HG03571 (cell line): ENCODE data around the gene ZNF750.
"Not testable (repeated sequence)": the region's sequence is repeated elsewhere in the genome, so short reads cannot be mapped to it uniquely, and the experiment has no call there.

ENCODE experiments used
- ATAC-seq: cut with Tn5 transposase; IDR thresholded peaks from one replicate; pipeline ENCODE4 v1.9.1; 2021; ENCODE audit not compliant: unreplicated experiment

The ZNF750 gene

DNA sequence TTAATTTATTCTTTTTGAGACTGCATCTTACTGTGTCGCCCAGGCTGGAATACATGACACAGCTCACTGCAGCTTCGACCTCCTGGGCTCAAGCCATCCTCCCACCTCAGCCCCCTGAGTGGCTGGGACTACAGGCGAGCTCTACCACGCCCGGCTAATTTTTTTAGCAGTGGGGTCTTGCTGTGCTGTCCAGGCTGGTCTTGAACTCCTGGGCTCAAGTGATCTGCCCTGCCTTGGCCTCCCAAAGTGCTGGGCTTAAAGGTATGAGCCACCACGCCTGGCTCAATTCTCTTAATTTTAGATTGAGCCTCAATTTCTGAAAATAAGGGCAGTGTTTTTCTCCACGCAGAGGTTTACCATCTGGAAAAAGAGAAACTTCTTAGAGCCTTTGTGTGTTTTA lies 41.1 kb downstream of the ZNF750 start:
- ATAC-seq, result no peak

DNA sequence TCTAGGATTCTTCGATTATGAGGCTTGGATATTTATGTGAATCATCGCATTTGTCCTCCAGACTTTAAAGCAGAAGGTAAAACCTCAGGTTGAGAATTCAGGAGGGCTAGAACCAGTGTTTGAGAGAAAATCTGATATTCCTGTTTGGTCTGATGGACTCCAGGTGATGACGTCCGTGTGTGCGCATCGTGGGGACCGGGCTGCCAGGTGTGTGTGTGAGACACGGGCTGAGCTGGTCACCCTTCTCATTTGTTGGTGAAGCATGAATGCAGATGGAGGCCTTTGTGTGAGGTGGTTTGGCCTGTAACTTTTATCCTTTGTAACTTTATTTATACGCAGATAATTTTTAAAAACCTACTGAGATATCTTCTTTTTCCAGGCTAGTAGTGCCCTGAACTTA lies 42.8 kb downstream of the ZNF750 start:
- ATAC-seq, result no peak

DNA sequence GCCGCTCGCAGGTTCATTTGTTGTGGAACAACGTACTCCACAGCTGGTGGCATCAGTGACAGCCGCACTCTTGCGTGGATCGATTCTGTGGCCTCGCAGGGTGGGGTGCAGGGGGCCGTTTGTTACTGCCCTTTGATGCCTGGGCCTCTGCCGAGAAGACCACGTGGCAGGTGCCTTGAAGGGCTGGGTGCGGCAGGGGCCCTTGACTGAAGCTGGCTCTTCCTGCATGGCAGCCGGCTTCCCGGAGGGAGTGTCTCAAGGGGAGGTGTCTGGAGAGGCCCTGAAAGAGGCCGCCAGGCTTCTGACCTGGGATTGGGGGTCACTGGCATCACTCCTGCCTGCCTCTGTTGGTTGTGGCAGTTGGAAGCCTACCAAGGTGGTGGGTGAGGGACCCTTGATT lies 44.2 kb downstream of the ZNF750 start:
- no peak for ATAC-seq

- ATAC-seq, result no peak
These were observed 44.9 kb downstream of the ZNF750 start for GRCh38 chr17:82794781-82795482.

DNA sequence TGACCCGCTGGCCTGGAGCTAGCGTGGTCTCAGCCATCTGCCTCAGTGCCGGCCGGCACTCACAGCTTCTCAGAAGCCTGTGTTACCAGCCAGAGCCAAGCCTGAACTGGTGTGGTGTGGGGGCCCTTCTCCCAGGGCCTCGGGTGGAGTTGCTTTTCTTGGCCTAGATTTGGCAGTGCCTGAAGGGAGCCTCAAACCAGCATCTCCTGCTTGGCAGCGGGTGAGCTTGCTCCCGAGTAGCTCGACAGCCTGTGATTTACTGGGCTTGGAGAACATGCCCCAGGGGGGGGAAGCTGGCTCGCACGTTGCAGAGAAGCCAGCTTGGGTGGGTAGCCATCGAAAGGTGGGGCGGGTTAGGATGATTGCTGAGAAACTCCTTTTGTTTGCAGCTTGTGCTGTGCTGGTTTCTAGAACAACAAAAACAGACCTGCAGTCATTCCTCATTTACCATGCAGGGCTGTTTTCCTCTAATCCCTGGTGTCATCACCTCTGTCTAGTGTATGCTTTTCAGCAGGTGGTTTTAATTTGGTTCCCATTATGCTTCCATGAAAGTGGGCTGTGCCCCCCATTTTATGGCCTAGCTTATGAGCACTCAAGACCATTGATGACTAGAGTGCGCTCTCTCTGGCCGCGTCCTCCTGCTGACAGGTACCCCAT lies 45.7 kb downstream of the ZNF750 start:
- no peak for ATAC-seq

GRCh38 chr17:82791532-82791931 lies 48.3 kb downstream of the ZNF750 start:
- no peak for ATAC-seq

- no peak for ATAC-seq
These were observed 49.4 kb downstream of the ZNF750 start for GRCh38 chr17:82790391-82790790.

DNA sequence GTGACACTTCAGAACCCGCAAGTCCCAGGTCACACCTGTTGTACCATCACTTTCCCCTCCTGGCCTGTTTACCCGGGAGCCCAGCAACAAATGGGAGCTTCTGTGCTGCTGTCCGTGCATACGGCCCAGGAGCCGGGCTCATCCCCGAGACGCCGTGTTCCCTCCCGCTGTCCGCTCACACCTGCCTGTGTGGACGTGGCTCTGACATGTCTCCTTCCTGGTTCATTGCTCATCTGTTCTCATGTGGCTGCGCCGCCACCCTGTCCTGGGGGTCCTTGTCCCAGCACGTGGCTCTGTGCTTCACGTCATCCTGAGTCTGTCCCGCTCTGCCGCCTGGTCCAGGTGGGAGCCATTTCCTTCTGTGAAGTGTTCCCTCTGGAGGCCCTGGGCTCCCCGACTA lies 50.0 kb downstream of the ZNF750 start:
- no peak for ATAC-seq

DNA sequence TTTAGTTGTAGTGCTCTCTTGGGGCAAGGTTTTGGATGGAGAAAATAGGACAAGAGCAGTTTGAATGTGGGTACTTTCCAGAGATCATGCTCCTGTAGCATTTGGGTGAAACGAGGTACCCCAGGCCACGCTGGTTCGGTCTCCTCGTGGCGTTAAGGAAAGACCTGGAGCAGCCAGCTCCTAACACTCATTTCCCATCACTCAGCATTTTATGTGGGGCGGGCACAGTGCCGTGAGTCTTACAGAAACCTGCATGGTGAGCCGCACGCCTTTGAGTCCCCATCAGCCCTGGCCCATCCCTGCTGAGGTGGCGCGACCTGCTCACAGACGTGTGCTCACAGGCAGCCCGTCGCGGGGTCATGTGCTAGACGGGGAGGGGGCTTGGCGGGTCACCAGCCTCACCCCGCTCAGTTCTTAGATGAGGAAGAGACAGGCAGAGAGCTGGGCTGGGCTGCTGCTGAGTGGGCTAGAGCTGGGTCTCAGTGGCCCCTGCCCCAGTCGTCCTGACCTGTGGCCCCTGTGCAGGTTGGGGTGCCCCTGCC lies 50.7 kb downstream of the ZNF750 start:
- ATAC-seq, result no peak

GRCh38 chr17:82788206-82789001 lies 51.4 kb downstream of the ZNF750 start:
- no peak for ATAC-seq

GRCh38 chr17:82787081-82787848 lies 52.6 kb downstream of the ZNF750 start:
- no peak for ATAC-seq

DNA sequence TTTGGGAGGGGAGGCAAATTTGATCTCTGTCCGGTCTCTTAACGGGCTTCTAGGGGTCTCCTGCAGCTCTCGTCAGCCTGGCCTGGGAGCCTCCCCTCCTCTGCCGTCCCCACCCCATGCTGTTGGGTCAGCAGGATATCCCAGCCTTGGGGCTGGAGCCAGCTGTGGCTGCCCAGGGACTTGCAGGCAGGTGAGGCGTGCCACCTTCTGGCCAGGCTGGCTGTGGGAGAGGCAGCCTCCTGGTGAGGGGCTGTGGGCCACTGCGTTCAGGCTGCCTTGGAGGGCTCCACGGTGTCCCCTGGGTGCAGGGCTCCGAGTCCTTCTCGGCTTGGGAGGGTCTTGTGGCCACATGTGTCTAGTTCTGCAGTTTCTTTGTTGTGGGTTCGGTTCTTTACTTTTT lies 53.4 kb downstream of the ZNF750 start:
- no peak for ATAC-seq

DNA sequence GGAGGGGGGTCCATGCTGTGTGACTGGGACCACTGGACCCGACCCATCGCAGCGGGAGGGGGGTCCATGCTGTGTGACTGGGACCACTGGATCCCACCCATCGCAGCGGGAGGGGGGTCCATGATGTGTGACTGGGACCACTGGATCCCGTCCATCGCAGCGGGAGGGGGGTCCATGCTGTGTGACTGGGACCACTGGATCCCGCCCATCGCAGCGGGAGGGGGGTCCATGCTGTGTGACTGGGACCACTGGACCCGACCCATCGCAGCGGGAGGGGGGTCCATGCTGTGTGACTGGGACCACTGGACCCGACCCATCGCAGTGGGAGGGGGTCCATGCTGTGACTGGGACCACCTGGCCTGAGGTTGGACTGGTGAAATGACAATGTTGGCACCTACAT lies 54.2 kb downstream of the ZNF750 start:
- not testable (repeated sequence) for ATAC-seq

- no peak for ATAC-seq
These were observed 56.3 kb downstream of the ZNF750 start for GRCh38 chr17:82783498-82783897.

DNA sequence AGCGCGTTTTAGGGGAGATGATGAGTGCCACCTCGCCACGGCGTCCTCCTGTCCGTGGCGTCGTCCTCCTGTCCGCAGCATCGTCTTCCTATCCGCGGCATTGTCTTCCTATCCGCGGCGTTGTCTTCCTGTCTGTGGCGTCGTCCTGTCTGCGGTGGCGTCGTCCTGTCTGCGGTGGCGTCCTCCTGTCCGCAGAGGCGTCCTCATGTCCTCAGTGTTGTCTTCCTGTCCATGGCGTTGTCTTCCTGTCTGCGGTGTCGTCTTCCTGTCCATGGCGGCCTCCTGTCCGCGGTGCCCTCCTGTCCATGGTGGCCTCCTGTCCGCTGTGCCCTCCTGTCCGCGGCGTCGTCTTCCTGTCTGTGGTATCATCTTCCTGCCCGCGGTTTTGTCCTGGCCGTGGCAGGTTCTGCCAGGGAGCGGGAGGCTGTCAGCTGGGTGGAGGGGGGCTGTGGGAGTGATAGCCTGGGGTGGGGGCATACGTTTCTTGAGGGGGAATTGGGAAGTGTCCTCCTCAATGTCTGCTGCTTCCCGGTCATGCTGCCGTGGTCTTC lies 57.1 kb downstream of the ZNF750 start:
- ATAC-seq, result no peak

DNA sequence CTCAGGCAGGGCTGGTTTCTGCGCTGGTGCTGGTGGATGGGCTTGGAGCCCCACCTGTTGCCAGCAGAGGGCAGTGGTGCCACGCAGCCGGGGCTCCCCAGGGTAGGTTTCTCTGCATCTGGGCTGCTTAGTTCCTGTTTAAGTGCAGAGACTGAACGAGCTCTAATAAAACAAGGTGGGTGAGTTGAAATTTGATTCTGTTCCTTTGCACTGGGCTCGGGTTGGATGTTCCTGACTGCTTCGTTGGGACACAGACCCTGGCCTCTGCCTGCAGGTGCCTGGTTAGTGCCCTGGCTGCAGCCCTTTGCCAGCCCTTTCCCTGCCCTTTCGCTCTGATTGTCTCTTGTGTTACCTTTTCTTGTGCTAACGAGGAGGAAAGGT lies 57.9 kb downstream of the ZNF750 start:
- ATAC-seq, result no peak

GRCh38 chr17:82780971-82781893 lies 58.6 kb downstream of the ZNF750 start:
- ATAC-seq, result no peak

- ATAC-seq, result no peak
These were observed 59.6 kb downstream of the ZNF750 start for GRCh38 chr17:82780195-82780594.

GRCh38 chr17:82779541-82779940 lies 60.3 kb downstream of the ZNF750 start:
- ATAC-seq, result no peak
